NCI-H460 (cell line): ENCODE measurements around the gene CFAP77. TPM values are rescaled to one million over a fixed set of nuclear protein-coding genes. Genes with fewer than 3 reads are reported as not detected.

Source experiments
- DNase-seq: peaks from one replicate; pipeline ENCODE4 v3.0.0-alpha.2; 2016; ENCODE audit warnings: low read depth; ENCODE audit errors: extremely low read depth
- total RNA-seq: library from RNA; depleted of rRNA; stranded (reverse); fragments of >200 nt; shearing (Covaris generic); gene quantifications from 2 replicates; pipeline ENCODE4 v1.2.3, GENCODE V29; 2014

CFAP77 gene
- total RNA-seq, 1 experiment from 2014 or later: not detected

DNA sequence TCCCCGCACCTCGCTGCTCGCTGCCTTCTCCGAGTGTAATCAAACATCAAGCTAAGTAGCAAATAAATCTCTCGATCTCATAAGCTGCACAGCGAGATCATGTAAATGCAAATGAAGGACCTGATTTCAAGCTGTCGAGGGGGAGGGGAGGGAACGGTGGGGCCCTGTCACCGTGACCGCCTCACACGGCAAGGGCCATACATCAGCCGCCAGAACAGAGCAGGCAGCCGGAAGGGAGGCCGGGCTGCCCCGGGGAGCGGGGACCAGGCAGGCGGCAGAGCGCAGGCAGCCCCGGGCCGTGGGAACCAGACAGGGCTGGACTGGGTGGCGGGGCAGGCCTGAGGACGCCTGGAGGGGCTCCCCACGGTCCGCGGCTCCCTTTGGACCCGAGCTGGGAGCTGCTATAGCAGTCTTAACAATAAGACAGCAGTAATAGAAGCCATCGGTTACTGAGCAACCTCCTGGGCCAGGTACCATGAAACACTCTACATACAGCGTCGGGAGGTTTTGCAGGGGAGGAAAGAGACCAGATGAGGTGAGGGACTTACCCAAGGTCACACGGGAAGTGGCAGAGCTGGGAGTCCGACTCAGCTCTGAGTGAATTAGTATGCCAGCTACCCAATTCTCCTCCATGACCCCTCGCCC is 76.8 kb downstream of the CFAP77 start:
- no peak for DNase-seq

DNA sequence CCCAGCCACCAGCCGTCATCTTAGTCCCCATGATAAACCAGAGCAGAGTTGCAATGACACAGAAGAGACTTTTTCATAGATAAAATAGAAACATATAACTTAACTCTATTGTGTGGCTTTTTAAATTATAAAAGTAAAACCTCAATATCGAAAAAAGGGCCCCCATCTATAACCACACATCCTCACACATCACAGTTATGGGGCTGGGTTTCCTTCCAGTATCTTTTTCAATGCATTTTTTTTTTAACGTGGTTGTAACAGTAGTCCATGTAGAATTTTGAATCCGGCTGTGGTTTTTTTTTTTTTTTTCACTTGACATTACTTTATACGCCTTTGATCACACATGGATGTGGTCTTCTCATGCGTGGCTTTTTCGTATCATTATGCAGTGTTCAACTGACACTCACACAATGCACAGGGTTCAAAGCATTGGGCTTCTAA is 77.4 kb downstream of the CFAP77 start:
- no peak for DNase-seq

DNA sequence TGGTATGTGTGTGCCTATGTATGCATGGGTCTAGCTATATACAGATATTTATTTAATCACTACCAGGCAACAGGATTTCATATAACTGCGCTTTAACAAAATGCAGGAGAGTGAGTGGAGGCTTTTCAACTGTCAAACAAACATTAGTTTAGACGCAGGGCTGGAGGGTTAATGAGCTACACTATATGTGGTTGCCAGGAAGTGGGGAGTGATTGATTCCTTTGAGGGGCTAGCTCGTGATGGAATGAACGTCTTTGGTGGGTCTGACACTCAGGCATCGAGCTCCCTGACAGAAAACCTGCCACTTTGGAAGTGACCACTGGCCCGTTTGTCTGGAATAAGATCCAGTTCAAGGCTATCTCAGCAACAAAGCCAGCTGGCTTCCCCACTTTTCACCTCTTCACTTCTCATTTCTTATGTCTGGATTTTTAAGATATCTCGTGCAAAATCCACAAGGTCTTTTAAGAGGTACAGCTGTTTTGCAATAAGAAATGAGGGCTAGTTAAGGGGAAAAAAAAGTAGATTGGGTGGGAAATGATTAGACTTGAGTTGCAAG is 78.0 kb downstream of the CFAP77 start:
- DNase-seq: no peak

DNA sequence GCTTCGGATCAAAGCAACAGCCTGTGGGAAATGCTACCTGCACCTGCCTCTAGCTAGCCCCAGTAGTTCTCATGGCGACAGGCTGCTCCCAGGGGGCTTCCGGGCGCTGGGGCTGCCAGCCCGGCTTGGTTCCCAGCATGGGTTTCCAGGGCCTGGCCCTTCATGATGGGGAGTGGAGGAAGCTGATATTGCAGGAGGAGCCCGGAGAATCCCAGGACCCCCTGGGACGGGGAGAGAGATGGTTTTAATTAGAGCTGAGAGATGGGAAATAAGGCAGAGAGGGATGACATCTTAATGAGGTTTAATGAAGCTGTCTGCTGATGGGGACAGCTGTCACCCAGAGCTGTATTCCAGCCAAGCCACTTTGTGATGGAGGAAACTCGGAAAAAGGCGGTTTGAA is 78.6 kb downstream of the CFAP77 start:
- no peak for DNase-seq

DNA sequence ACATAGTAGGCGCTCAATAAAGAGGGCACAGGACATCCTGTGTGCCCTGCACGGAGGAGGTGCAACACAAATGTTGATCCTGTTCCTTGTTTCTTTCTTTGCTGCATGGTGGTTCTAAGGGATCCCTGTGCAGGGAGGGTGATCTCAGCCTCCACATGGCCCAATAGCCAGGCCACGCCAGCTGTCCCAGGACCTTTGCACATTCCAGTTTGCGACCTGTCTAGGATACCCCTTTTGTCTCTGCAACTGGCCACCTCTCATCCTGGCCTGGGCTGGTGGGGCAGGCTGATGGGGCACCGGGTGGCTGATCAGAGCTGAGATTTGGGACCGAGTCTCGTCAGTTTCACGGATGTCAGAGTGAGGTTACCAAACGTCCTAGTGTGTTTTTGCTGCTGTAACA is 79.5 kb downstream of the CFAP77 start:
- DNase-seq: no peak

DNA sequence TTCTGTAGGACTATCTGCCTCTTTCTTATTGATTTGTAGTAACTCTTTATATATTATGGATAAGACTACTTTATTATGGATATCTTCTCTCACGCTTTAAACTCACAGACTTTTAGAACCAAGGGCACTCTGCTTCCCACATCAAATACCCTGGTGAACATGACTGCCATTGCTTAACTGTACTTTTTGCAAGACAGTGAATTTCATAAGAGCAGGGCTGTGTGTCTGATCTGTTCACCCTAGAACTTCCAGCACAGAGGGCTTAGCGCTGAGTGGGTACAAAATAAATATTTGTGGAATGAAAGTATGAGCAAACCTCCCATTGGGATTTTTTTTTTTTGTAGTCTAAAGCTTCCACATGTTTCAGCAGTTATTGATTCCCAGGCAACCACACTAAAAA is 84.8 kb downstream of the CFAP77 start:
- DNase-seq: no peak

DNA sequence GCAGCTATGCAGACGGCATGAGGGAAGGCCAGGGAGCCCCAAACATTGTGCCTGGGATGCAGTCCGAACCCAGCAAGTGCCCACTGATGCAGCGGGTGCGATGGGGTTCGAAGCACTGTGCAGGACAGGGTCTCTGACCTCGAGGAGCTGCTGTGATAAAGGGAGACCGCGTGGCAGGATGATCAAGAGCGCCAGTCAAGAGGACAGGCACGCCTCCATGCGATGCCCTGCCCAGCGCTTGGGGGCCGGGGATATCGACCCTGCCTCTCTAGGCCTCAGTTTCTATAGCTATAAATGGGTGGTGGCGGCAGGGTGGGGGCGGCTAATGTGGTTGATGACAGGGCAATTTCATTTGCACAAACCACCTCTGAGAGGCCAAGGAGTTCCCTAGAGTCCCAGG is 87.7 kb downstream of the CFAP77 start:
- no peak for DNase-seq

DNA sequence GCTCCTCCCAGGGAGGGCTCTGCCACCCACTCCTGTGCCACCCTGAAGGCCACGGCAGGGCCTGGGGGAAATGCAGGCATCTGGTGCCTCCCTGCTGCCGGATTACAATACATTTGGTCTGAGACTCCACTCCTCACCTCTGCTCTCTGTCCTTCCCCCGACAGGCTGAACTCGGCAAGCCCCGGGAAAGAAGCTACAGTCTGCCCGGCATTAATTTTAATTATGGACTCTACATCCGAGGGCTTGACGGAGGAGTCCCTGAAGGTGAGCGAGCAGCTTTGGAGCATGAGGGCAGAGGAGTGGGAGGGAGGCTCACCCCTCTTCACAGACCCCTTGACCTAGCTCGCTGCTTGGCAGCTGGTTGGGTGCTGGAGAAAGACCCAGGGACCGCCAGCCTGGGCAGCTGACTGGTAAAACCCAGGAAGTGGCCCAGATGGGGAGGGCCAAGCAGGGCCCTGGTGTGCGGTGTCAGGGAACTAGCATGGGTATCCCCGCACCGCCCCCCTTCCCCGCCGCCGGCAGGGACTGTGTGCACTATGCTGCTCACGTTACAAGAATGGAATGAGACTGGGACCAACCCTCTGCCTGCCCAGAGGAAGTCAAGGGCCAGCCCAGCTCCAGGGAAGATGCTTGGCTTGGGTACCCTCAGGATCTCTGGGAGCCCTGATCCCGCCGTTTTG is 88.7 kb downstream of the CFAP77 start:
- DNase-seq: no peak

DNA sequence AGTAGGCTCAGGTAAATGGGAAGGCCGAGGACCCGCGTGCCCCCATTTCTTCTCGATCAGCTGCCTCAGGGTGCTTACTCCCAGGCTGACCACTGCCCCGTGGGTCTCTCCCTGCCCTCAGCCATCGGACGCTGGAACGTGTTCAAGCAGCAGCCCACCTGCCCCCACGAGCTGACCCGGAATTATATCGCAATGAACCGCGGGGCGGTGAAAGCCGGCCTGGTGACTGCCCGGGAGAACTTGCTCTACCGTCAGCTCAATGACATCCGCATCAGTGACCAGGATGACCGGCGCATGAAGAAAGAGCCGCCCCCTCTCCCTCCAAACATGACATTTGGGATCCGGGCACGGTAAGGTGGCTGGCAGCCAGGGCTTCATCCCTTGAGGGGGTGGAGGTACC is 89.2 kb downstream of the CFAP77 start:
- DNase-seq: no peak

DNA sequence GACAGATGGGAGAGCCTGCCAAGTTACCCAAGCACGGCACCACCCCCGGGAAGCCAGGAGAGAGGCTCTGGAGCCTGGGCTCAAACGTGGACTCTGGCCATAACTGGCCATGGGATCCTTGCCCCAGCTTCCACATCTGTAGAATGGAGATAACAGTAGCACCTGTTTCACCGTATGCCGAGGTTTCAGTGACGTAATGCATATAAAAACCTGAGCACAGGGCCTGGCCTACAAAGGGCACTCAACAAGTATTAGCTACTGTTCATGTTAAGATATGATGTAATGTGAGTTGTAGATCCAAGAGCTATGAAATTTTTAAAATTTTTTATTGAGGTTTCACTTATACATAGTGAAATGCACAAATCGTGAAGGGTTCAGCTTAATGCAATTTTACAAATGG is 90.2 kb downstream of the CFAP77 start:
- no peak for DNase-seq

DNA sequence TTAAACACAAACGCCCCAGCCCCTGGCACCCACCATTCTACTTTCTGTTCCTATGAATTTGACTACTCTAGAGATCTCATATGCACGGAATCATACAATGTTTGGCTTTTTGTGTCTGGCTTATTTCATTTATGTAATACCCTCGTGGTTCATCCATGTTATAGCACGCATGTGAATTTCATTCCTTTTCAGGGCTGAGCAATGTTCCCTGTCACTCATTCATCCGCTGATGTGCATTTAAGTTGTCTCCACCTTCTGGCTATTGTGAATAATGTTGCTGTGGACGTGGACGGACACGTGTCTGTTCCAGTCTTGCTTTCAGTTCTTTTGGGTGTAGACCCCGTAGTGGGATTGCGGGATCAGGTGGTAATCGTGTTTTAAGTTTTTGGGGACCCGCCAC is 92.5 kb downstream of the CFAP77 start:
- DNase-seq: no peak

DNA sequence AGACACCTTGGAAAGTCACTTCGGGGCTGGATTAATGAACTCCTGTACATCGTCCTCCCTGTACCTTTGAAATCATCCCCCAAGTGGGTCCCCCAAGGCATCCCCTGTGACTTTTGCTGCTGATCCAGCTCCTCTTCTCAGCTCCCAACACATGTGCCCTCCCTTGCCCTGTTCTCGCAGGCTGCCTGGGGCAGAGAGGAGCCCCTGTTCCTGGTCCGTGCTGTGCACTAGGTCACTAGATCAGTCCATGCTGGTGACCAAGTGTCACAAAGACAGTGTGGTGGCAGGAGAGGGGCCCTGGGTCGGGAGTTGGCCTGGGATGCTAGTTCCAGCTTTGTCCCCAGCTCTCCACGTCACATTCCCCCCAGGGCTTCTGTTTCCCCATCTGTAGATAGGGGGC is 93.1 kb downstream of the CFAP77 start:
- DNase-seq: no peak

DNA sequence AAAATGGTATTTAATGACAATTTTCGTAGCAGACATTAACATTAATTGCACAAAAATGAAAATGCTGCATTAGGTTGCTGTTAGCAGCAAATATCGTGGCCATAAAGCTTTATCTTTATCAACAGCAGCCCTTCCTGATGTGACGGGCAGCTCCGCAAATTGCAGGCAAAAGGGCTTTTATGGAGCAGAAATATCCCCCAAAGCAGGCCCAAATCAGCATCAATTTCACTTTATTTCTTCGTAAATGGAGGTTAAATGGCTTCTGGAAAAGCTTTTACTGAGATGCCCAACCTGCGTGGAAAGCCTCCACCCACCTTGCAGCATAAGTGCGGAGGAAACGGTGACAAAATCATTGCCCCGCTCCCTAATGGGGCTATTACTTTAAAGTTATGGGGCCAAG is 94.5 kb downstream of the CFAP77 start:
- no peak for DNase-seq

DNA sequence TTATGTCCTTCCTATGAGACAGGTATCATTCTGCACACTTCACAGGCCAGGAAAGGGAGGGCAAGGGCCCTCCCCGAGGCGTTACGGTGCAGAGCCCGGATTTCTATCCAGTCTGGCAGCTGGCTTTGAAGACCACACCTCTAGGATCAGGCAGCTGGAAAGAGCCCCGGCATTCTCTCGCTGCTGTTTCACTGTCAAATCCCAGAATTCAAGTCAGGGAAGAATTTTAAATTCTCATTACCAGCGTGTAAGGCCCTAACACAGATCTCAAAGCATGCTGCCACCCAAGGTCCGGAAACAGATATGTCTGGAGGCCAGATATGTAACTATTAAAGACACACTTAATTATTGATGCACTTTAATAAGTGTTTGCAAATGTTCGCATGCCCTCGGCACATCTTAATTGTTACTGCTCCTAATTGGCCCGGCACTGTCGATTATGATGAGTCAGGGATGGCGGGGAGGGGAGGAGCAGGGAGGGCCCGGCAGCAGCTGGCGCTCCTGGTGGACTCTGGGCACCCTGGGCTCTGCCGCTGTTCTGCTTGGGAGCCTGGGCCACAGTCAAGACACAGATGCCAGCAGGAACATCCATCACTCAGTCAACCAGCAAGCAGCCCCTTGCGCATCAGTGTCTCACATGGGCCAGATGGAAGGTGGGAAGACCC is 96.1 kb downstream of the CFAP77 start:
- no peak for DNase-seq

DNA sequence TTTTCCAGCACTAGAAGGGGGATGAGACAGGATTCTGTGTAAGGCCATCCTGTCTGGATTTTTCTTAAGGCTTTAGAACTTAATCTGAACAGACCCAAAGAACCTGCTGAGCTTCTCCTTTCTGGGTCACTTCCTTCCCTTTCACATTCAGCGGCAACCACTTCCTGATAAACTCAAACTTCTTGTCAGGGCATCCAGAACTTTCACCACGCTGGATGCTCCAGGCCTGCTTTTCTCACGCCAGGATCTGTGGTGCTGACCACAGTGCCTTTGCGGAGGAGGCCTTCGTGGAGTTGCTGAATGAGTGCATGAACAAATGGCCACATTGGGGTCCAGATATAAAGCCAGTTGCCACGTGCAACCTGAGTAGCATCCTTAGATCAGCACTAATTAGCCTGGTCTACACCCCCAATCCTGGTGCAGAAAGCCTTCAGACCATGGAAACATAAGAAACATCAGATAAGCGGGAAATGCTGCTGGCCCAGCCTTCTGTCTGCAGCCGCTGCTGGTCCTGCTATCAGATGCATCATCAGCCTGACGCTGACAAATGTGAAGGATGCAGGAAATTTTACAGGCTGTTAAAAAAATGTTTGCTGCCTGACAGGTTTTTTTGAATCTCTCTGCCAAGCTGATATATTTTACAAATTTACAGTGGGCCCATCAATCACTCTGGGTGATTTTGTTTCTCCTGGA is 97.1 kb downstream of the CFAP77 start:
- DNase-seq: no peak

DNA sequence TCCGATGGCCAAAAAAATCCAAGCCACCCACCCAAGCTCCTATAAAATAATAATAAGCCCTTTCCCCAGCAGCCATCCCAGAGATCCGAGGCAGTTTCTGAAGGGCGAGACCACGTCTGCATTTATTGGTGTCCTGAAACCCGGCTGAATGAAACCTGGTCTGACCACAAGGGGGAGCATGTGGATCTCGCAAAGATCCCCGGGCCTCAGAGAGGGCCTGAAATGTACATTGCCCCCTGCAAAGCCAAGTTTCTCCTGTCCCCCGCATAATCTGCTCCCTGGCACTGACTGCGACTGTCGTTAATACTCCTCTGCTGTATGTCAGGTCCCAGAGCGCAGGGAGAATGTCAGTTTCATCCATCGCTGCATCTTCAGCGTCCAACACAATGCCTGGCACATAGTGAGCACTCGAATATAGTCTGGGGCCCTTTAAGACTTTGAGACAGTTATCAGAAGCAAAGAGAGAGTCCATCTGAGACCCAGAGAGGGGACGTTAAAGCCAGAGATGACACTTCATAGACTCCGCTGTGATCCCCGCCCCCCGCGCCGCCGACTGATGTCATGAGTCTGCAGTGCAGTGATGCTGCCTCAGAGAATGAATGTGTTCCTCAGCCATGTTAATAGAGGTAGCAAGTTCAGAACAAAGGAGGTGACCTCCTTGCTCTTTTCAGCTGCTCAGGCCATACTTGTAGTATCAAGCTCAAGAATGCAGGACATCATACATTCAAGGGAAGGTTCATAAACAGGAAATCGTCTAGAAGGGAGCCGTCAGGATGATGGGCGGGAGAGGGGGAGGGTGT is 97.9 kb downstream of the CFAP77 start:
- DNase-seq: peak; percentile 61

DNA sequence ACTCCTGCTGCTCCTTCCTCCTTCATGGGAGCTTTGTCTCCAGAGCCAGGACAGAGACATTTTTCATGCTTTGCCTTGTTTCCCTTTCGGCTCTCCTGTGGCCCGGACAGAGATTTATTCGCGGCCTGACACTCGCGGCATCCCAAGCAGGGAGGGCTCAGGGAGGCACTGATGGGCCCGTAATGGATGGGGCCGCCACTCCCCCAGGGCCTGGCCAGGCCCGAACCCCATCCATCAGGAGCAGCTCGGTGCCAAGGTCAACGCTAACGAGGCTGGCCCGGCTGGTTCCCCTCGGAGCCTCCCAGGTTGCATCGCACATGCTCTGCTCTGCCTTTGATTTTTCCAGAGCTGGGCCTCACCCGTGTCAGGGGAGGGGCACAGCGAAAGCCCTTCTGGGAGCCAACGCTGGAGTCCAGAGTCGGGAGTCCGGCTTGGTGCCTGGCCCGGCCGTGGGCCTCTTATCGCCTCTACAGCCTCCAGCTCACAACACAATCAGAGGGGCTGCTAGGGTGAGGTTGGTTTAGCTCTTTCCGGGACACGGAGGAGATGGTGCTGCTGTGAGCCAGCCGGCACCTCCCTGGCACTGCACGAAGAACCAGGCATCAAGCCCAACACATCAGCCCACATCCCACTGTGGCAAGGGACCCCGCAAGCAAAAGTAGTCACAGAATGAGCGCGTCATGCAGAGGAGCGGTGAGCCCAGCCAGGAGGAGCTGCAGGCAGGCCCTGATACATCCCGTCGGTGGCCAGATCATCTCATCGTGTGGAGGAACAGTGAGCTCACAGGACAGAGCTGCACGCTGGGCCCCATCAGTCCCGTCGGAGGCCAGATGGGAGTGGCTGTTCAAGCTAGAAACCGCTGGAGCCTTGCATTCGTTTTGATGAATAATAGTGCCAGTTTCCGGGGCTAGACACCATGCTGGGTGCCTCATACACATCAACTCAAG is 100.2 kb downstream of the CFAP77 start:
- no peak for DNase-seq

DNA sequence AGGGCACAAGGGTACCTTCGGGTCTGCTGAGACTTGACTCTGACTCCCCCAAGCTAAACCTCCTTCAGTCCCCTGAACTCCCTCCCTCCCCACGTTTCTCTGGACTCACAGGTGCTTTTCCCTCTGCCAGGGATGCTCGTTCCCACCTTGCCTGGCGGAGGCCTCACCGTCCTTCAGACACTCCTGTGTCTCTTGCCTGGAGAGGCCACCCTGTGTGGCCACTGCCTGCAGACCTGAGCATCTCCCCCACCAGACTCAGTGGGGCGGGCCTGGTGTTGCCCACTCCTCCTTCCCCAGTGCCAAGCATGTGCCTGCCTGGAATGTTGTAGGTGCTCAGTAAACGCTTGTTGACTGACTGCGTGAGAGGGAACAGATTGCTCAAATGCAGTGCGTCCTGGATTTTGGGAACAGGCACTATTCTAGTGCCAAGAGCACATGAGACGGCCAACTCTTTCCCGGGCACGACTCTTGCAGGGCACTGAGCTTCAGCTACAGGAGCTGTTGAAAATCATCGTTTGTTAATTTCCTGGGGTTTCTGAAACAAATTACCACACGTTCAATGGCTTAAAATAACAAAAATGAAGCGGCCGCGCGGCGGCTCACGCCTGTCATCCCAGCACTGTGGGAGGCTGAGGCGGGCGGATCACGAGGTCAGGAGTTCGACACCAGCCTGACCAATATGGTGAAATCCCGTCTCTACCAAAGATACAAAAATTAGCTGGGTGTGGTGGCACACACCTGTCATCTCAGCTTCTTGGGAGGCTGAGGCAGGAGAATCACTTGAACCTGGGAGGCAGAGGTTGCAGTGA is 101.4 kb downstream of the CFAP77 start:
- DNase-seq: no peak
